SK-MEL-5 (cell line): ENCODE data around the gene PCDHGA5. TPM values are rescaled to one million over a fixed set of nuclear protein-coding genes. Genes with fewer than 3 reads are reported as not detected.
"Not testable (repeated sequence)": the region's sequence is repeated elsewhere in the genome, so short reads cannot be mapped to it uniquely, and the experiment has no call there.

Experiments used
- DNase-seq: peaks from one replicate; pipeline ENCODE4 v3.0.0-alpha.2; 2016; ENCODE audit warnings: low read depth, low spot score
- in situ Hi-C: cut with HindIII; loops from 2 replicates; pipeline ENCODE4 v1.10.0; 2016; ENCODE audit warnings: low sequenced_read_pairs, high pct_unique_total_duplicates, low pct_unique_long_range_greater_than_20kb
- total RNA-seq: library from RNA; depleted of rRNA; stranded (reverse); fragments of >200 nt; shearing (Covaris generic); gene quantifications from 2 replicates; pipeline ENCODE4 v1.2.3, GENCODE V29; 2014

PCDHGA5 gene
- total RNA-seq, 1 experiment from 2014 or later = 0.66 TPM

DNA sequence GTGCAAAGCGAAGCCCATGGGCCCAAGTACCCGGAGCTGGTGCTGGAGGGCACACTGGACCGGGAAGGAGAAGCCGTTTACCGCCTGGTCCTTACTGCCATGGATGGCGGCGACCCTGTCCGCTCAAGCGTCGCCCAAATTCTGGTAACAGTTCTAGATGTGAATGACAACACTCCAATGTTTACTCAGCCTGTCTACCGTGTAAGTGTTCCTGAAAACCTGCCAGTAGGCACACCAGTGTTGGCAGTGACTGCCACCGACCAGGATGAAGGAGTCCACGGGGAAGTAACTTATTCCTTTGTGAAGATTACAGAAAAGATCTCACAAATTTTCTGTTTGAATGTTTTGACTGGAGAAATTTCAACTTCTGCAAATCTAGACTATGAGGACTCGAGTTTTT lies 10.7 kb downstream of the PCDHGA5 start:
- in situ Hi-C loops = no loop called here
- no peak for DNase-seq

DNA sequence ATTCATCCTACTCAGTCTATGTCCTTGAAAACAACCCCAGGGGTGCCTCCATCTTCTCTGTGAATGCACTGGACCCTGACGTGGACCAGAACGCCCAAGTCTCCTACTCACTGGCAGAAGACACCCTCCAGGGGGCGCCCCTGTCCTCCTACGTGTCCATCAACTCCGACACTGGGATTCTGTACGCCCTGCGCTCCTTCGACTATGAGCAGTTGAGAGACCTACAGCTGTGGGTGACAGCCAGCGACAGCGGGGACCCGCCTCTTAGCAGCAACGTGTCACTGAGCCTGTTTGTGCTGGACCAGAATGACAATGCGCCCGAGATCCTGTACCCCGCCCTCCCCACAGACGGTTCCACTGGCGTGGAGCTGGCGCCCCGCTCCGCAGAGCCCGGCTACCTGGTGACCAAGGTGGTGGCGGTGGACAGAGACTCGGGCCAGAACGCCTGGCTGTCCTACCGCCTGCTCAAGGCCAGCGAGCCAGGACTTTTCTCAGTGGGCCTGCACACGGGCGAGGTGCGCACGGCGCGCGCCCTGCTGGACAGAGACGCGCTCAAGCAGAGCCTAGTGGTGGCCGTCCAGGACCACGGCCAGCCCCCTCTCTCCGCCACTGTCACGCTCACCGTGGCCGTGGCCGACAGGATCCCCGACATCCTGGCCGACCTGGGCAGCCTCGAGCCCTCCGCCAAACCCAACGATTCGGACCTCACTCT lies 11.6 kb downstream of the PCDHGA5 start:
- DNase-seq, in situ Hi-C loops: not testable (repeated sequence)

DNA sequence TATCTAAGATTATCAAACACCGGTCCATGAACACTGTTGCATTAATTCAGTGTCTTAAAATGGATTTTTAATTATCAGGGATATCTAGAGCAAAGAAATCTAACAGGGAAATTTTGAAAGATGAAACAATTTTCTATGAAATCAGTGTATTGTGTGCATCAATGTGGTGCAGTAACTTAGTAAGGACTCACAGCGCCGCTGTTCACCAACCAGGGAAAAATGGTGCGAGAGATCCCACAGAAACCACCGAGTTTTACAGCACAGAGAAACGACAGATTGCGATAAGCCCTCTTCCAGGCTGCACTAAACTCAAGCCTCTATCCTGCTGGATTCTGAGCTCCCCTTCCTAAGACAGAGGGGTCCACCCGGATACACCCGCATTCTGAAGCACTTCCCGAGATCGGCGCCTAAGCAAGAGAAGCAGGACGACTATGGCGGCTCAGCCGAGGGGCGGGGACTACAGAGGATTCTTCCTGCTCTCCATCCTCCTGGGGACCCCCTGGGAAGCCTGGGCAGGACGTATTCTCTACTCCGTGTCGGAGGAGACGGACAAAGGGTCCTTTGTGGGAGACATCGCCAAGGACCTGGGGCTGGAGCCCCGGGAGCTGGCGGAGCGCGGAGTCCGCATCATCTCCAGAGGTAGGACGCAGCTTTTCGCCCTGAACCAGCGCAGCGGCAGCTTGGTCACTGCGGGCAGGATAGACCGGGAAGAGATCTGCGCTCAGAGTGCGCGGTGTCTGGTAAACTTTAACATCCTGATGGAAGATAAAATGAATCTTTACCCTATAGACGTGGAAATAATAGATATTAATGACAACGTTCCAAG lies 18.7 kb downstream of the PCDHGA5 start, which contains the start of gene PCDHGA7:
PCDHGA7 (plus strand) TSS at position 274 of the 826 bp plus-strand sequence; CDS start at position 432, 158 bp downstream.
- in situ Hi-C loops = no loop called here
- peak; percentile 58 for DNase-seq

DNA sequence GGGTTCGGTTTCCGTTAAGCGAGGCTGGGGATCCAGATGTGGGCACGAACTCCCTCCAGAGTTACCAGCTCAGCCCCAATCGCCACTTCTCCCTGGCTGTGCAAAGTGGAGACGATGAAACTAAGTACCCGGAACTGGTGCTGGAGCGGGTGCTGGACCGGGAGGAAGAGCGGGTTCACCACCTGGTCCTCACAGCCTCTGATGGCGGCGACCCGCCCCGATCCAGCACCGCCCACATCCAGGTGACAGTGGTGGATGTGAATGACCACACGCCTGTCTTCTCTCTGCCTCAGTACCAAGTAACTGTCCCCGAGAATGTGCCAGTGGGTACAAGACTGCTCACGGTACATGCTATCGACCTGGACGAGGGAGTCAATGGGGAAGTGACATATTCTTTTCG lies 19.4 kb downstream of the PCDHGA5 start:
- DNase-seq = no peak
- in situ Hi-C loops = no loop called here

DNA sequence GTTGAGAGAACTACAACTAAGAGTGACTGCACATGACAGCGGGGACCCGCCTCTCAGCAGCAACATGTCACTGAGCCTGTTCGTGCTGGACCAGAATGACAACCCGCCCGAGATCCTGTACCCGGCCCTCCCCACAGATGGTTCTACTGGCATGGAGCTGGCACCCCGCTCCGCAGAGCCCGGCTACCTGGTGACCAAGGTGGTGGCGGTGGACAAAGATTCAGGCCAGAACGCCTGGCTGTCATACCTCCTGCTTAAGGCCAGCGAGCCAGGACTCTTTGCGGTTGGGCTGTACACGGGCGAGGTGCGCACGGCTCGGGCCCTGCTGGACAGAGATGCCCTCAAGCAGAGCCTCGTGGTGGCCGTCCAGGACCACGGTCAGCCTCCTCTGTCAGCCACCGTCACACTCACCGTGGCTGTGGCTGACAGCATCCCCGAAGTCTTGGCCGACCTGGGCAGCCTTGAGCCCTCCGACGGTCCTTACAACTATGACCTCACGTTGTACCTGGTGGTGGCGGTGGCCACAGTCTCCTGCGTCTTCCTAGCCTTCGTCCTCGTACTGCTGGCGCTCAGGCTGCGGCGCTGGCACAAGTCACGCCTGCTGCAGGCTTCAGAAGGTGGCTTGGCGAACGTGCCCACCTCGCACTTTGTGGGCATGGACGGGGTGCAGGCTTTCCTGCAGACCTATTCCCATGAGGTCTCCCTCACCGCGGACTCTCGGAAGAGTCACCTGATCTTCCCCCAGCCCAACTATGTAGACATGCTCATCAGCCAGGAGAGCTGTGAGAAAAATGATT lies 20.7 kb downstream of the PCDHGA5 start:
- no peak for DNase-seq
- in situ Hi-C loops = no loop called here

DNA sequence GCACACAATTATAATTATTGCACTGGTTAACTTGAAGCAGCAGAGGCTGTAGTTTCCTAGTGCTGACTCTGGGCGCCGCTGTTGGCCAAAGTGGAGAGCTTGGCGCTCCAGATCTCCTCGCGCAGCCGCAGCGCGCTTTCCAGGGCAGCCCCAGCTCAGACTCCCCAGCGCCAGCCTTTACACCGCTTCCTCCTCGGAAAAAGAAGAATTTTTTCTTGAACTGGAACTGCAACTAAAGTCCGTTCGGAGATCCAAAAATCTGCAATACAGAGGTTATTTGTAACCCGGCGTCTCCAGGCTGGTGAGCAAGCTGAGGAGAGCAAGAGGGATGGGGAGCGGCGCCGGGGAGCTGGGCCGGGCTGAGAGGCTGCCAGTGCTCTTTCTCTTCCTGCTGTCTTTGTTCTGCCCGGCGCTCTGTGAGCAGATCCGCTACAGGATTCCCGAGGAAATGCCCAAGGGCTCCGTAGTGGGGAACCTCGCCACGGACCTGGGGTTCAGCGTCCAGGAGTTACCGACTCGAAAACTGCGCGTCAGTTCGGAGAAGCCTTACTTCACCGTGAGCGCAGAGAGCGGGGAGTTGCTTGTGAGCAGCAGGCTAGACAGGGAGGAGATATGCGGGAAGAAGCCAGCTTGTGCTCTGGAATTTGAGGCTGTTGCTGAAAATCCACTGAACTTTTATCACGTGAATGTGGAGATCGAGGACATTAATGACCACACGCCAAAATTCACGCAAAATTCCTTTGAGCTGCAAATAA lies 23.8 kb downstream of the PCDHGA5 start, which contains the start of gene PCDHGB4:
PCDHGB4 (plus strand) TSS at position 142 of the 755 bp plus-strand sequence; CDS start at position 329, 187 bp downstream.
- DNase-seq, in situ Hi-C loops: not testable (repeated sequence)

DNA sequence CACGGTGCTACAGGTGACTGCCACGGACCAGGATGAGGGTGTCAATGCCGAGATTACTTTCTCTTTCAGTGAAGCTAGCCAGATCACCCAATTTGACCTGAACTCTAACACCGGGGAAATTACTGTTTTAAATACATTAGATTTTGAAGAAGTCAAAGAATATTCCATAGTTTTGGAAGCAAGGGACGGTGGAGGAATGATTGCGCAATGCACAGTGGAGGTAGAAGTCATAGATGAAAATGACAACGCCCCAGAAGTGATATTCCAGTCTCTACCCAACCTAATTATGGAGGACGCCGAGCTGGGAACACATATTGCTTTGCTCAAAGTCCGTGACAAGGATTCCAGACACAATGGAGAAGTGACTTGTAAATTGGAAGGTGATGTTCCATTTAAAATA lies 24.7 kb downstream of the PCDHGA5 start:
- in situ Hi-C loops = no loop called here
- no peak for DNase-seq

DNA sequence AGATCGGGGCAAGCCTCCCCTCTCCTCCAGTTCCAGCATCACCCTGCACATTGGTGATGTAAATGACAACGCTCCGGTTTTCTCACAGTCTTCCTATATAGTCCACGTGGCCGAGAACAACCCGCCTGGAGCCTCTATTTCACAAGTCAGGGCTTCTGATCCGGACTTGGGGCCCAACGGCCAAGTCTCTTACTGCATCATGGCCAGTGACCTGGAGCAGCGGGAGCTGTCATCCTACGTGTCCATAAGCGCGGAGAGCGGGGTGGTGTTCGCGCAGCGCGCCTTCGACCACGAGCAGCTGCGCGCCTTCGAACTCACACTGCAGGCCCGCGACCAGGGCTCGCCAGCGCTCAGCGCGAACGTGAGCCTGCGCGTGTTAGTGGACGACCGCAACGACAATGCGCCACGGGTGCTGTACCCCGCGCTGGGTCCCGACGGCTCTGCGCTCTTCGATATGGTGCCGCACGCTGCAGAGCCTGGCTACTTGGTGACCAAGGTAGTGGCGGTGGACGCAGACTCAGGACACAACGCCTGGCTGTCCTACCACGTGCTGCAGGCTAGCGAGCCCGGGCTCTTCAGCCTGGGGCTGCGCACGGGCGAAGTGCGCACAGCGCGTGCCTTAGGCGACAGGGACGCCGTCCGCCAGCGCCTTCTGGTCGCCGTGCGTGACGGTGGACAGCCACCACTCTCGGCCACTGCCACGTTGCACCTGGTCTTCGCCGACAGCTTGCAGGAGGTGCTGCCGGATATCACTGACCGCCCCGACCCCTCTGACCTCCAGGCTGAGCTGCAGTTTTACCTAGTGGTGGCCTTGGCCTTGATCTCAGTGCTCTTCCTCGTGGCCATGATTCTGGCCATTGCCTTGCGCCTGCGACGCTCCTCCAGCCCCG lies 25.4 kb downstream of the PCDHGA5 start:
- in situ Hi-C loops = no loop called here
- no peak for DNase-seq

DNA sequence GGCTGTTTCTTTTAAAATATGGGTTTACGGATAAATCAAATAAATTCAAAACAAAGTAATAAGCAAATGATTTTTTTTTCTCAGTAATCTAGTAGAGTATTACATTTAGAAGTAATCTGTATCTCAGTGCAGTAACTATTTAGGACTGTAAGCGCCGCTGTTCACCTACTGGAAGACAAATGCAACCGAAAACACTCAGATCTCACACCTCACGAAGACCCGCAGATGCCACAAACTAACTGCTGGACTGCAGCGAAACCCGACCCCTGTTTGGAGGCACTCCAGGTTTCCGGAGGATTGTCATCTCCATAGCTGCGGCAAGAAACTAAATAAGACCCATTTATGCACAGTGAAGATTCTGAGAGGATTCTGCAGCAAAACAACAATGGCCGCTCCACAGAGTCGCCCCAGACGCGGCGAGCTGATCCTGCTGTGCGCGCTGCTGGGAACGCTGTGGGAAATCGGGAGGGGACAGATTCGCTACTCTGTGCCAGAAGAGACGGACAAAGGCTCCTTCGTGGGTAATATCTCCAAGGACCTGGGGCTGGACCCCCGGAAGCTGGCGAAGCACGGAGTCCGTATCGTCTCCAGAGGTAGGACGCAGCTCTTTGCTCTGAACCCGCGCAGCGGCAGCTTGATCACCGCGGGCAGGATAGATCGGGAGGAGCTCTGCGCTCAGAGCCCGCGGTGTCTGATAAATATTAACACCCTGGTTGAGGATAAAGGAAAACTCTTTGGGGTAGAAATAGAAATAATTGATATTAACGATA lies 28.7 kb downstream of the PCDHGA5 start, which contains the start of gene PCDHGA8:
PCDHGA8 (plus strand) TSS at position 205 of the 770 bp plus-strand sequence; CDS start at position 386, 181 bp downstream.
- DNase-seq = no peak
- in situ Hi-C loops = no loop called here

DNA sequence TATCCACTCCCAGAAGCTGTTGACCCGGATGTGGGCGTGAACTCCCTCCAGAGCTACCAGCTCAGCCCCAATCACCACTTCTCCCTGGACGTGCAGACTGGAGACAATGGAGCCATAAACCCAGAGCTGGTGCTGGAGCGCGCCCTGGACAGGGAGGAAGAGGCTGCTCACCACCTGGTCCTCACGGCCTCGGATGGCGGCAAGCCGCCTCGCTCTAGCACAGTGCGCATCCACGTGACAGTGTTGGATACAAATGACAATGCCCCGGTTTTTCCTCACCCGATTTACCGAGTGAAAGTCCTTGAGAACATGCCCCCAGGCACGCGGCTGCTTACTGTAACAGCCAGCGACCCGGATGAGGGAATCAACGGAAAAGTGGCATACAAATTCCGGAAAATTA lies 29.3 kb downstream of the PCDHGA5 start:
- in situ Hi-C loops = no loop called here
- DNase-seq = no peak

DNA sequence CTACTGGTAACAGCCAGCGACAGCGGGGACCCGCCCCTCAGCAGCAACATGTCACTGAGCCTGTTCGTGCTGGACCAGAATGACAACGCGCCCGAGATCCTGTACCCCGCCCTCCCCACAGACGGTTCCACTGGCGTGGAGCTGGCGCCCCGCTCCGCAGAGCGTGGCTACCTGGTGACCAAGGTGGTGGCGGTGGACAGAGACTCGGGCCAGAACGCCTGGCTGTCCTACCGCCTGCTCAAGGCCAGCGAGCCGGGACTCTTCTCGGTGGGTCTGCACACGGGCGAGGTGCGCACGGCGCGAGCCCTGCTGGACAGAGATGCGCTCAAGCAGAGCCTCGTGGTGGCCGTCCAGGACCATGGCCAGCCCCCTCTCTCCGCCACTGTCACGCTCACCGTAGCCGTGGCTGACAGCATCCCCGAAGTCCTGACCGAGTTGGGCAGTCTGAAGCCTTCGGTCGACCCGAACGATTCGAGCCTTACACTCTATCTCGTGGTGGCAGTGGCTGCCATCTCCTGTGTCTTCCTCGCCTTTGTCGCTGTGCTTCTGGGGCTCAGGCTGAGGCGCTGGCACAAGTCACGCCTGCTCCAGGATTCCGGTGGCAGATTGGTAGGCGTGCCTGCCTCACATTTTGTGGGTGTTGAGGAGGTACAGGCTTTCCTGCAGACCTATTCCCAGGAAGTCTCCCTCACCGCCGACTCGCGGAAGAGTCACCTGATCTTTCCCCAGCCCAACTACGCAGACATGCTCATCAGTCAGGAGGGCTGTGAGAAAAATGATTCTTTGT lies 30.6 kb downstream of the PCDHGA5 start:
- DNase-seq, in situ Hi-C loops: not testable (repeated sequence)

DNA sequence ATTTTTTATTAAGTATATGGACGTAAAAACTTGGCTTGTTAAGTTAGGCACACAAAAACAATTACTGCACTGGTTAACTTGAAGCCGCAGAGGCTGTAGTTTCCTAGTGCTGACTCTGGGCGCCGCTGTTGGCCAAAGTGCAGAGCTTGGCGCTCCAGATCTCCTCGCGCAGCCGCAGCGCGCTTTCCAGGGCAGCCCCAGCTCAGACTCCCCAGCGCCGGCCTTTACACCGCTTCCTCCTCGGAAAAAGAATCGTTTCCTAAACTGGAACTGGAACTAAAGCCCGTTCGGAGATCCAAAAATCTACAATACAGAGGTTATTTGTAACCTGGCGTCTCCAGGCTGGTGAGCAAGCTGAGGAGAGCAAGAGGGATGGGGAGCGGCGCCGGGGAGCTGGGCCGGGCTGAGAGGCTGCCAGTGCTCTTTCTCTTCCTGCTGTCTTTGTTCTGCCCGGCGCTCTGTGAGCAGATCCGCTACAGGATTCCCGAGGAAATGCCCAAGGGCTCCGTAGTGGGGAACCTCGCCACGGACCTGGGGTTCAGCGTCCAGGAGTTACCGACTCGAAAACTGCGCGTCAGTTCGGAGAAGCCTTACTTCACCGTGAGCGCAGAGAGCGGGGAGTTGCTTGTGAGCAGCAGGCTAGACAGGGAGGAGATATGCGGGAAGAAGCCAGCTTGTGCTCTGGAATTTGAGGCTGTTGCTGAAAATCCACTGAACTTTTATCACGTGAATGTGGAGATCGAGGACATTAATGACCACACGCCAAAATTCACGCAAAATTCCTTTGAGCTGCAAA lies 34.0 kb downstream of the PCDHGA5 start, which contains the start of gene PCDHGB5:
PCDHGB5 (plus strand) TSS at position 192 of the 796 bp plus-strand sequence; CDS start at position 373, 181 bp downstream.
- in situ Hi-C loops, DNase-seq: not testable (repeated sequence)

DNA sequence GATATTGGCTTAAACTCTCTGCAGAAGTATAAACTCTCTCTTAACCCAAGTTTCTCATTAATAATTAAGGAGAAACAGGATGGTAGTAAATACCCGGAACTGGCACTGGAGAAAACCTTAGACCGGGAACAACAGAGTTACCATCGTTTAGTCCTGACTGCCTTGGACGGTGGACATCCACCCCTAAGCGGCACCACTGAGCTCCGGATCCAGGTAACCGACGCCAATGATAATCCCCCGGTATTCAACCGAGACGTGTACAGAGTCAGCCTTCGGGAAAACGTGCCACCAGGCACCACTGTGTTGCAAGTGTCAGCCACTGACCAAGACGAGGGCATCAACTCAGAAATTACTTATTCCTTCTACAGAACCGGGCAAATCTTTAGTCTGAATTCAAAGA lies 34.6 kb downstream of the PCDHGA5 start:
- in situ Hi-C loops = no loop called here
- no peak for DNase-seq
